Liver (tissue), 9 donors: Measurements from ENCODE around the gene ZNF143. TPM values are rescaled to one million over a fixed set of nuclear protein-coding genes. Genes with fewer than 3 reads are reported as not detected.

Experiments used
- DNase-seq: peaks from one replicate; pipeline ENCODE4 v3.0.0-alpha.2; 2017; ENCODE audit warnings: low spot score
- H3K27ac ChIP-seq, 2 donors: one replicate each; pipeline ENCODE4 v1.7.0; 2013; ENCODE audit warnings: inconsistent platforms in 2 of 2, low read length in 2 of 2, control low read depth in 1 of 2, low read depth in 1 of 2, mild to moderate bottlenecking in 1 of 2
- H3K27me3 ChIP-seq, 4 donors: one replicate each; pipeline versions ENCODE4 v1.6.1 to v1.7.0; 2013; ENCODE audit warnings: low read length in 3 of 4, inconsistent platforms in 1 of 4, mild to moderate bottlenecking in 1 of 4, moderate library complexity in 1 of 4; ENCODE audit not compliant: control insufficient read depth in 4 of 4, insufficient read depth in 4 of 4
- H3K36me3 ChIP-seq, 4 donors: one replicate each; pipeline versions ENCODE4 v1.6.1 to v1.7.0; 2013; ENCODE audit warnings: low read length in 3 of 4, mild to moderate bottlenecking in 3 of 4, low read depth in 1 of 4, moderate library complexity in 1 of 4; ENCODE audit not compliant: control insufficient read depth in 4 of 4, insufficient read depth in 3 of 4
- H3K4me1 ChIP-seq, 4 donors: one replicate each; pipeline versions ENCODE4 v1.6.1 to v1.7.0; 2013; ENCODE audit warnings: low read length in 3 of 4, mild to moderate bottlenecking in 3 of 4, moderate library complexity in 1 of 4; ENCODE audit not compliant: control insufficient read depth in 4 of 4, insufficient read depth in 4 of 4
- H3K4me3 ChIP-seq, 3 donors: one replicate each; pipeline versions ENCODE4 v1.6.1 to v1.7.0; 2013; ENCODE audit warnings: low read length in 3 of 3, control low read depth in 1 of 3, low read depth in 1 of 3, mild to moderate bottlenecking in 1 of 3
- H3K9ac ChIP-seq, 2 donors: one replicate each; pipeline ENCODE4 v1.7.0; 2013; ENCODE audit warnings: low read length in 2 of 2, mild to moderate bottlenecking in 2 of 2, moderate library complexity in 2 of 2, control low read depth in 1 of 2, low read depth in 1 of 2
- H3K9me3 ChIP-seq, 4 donors: one replicate each; pipeline versions ENCODE4 v1.6.1 to v1.7.0; 2013; ENCODE audit warnings: low read length in 3 of 4; ENCODE audit not compliant: control insufficient read depth in 4 of 4
- ATF3 ChIP-seq: IDR thresholded peaks from 2 replicates; pipeline ENCODE4 v1.6.1; 2016; ENCODE audit warnings: antibody characterized with exemption
- FOXA2 ChIP-seq: IDR thresholded peaks from 2 replicates; pipeline ENCODE4 v1.6.1; 2016; ENCODE audit warnings: antibody characterized with exemption
- GABPA ChIP-seq, 2 donors: IDR thresholded peaks in 1 of 2; conservative IDR thresholded peaks in 1 of 2; 2 replicates each; pipeline ENCODE4 v1.6.1; 2016; ENCODE audit warnings: antibody characterized with exemption in 2 of 2, mild to moderate bottlenecking in 1 of 2, moderate library complexity in 1 of 2
- HNF4A ChIP-seq, 2 donors: conservative IDR thresholded peaks; 2 replicates each; pipeline ENCODE4 v1.6.1; 2016; ENCODE audit warnings: antibody characterized with exemption in 2 of 2, mild to moderate bottlenecking in 2 of 2
- HNF4G ChIP-seq: IDR thresholded peaks from 2 replicates; pipeline ENCODE4 v1.6.1; 2016; ENCODE audit warnings: antibody characterized with exemption
- JUND ChIP-seq, 2 donors: IDR thresholded peaks; 2 replicates each; pipeline ENCODE4 v1.6.1; 2016; ENCODE audit warnings: antibody characterized with exemption in 2 of 2
- NR2F2 ChIP-seq: IDR thresholded peaks from 2 replicates; pipeline ENCODE4 v1.6.1; 2016; ENCODE audit warnings: antibody characterized with exemption
- RXRA ChIP-seq, 2 donors: IDR thresholded peaks; 2 replicates each; pipeline ENCODE4 v1.6.1; 2017 to 2018; ENCODE audit warnings: antibody characterized with exemption in 2 of 2, mild to moderate bottlenecking in 1 of 2
- SP1 ChIP-seq: IDR thresholded peaks from 2 replicates; pipeline ENCODE4 v1.6.1; 2018; ENCODE audit warnings: antibody characterized with exemption, mild to moderate bottlenecking
- TAF1 ChIP-seq: conservative IDR thresholded peaks from 2 replicates; pipeline ENCODE4 v1.6.1; 2016; ENCODE audit warnings: antibody characterized with exemption, mild to moderate bottlenecking
- YY1 ChIP-seq: IDR thresholded peaks from 2 replicates; pipeline ENCODE4 v1.6.1; 2016; ENCODE audit warnings: antibody characterized with exemption, mild to moderate bottlenecking
- ZBTB33 ChIP-seq: IDR thresholded peaks from 2 replicates; pipeline ENCODE4 v1.6.1; 2016; ENCODE audit warnings: antibody characterized with exemption
- WGBS: extraction: QIAGEN DNeasy Blood & Tissue Kit; methylation state at CpG from one replicate; pipeline ENCODE4 v1.1.7; 2013; 5-methylcytosine and 5-hydroxymethylcytosine counted together
- polyA plus RNA-seq, 2 donors: library from polyadenylated mRNA; stranded (reverse) in 1 of 2; unstranded in 1 of 2; fragments of 200-250 nt in 1 of 2; fragments of >200 nt in 1 of 2; fragmentation: Nextera tagmentation in 1 of 2; extraction: Ambion mirVana in 1 of 2; gene quantifications; one replicate each; pipeline versions ENCODE4 v1.2.1 to v1.2.3, GENCODE V29; 2013 to 2015
- total RNA-seq, 2 donors: library from RNA; depleted of rRNA; stranded (reverse); fragments of >200 nt; gene quantifications; one replicate each; pipeline ENCODE4 v1.2.3, GENCODE V29; 2014
- donor health status: healthy.
- donor health status: healthy.
- donor health status: healthy.
- donor health status: healthy.
- donor health status: healthy.

Gene ZNF143
- total and polyA plus RNA-seq, 4 donors: 4.3 to 20.4 (median 12.2) TPM

GRCh38 chr11:9566561-9567063, 105.8 kb downstream of the ZNF143 start:
- no peaks in the 10 kb centered on the region for H3K9me3 ChIP-seq
- WGBS: 72% methylated on average over 3 of the region's 3 CpGs
- H3K36me3 ChIP-seq: no peaks in the 10 kb centered on the region
- peak overlapping the region; percentile 91 to 94 for H3K27ac ChIP-seq
- peaks cover 3 to 45% (median 10%) of the 10 kb centered on the region in 4 donors for H3K4me1 ChIP-seq
- TF ChIP-seq YY1: no peak
- TF ChIP-seq NR2F2: peak; percentile 10
- DNase-seq: no peak
- H3K9ac ChIP-seq: peak overlapping the region; percentile 26 to 43
- no peak overlapping the region for H3K4me3 ChIP-seq
- H3K27me3 ChIP-seq: no peaks in the 10 kb centered on the region

GRCh38 chr11:9567401-9567800, 106.6 kb downstream of the ZNF143 start:
- Histone ChIP-seq H3K27ac (peak overlapping the region; percentile 91 to 94), H3K9me3 (no peaks in the 10 kb centered on the region)

GRCh38 chr11:9568161-9568853, 107.5 kb downstream of the ZNF143 start:
- peak overlapping the region; percentile 64 to 90 for H3K9ac ChIP-seq

More at GRCh38 chr11:9567401-9567800, 106.6 kb downstream of the ZNF143 start:
- no peak for DNase-seq
- H3K4me3 ChIP-seq: no peak overlapping the region
- H3K36me3 ChIP-seq: no peaks in the 10 kb centered on the region
- no peak overlapping the region for H3K9ac ChIP-seq
- peaks cover 3 to 45% (median 13%) of the 10 kb centered on the region in 4 donors for H3K4me1 ChIP-seq
- H3K27me3 ChIP-seq: no peaks in the 10 kb centered on the region
- TF ChIP-seq SP1 (no peak), TAF1 (no peak), ATF3 (no peak), FOXA2 (no peak)
- WGBS: 97% methylated on average over 5 of the region's 5 CpGs

More at GRCh38 chr11:9568161-9568853, 107.5 kb downstream of the ZNF143 start:
- no peaks in the 10 kb centered on the region for H3K27me3 ChIP-seq
- no peaks in the 10 kb centered on the region for H3K36me3 ChIP-seq
- TF ChIP-seq TAF1 (no peak), ZBTB33 (no peak), SP1 (no peak), HNF4A (conservative IDR thresholded peaks at IDR 0.05) (no peak), HNF4G (no peak), ATF3 (no peak), NR2F2 (no peak), RXRA (IDR thresholded peaks at IDR 0.05) (no peak), GABPA (IDR thresholded peaks at IDR 0.05 in 1 of 2, conservative IDR thresholded peaks at IDR 0.05 in 1 of 2) (no peak), FOXA2 (no peak), JUND (IDR thresholded peaks at IDR 0.05) (no peak), YY1 (no peak)
- H3K4me1 ChIP-seq: peaks cover 3 to 45% (median 13%) of the 10 kb centered on the region in 4 donors
- peak overlapping the region in 1 of 3 donors; percentile 26 for H3K4me3 ChIP-seq
- peak overlapping the region; percentile 91 to 94 for H3K27ac ChIP-seq
- H3K9me3 ChIP-seq: no peaks in the 10 kb centered on the region
- DNase-seq: no peak
- 49% methylated on average over 8 of the region's 8 CpGs for WGBS
